A673 (cell line): ENCODE results near the gene FRAS1. TPM values are rescaled to one million over a fixed set of nuclear protein-coding genes. Genes with fewer than 3 reads are reported as not detected.

Experiments
- BruUV-seq: library from RNA; stranded (reverse); fragments of 400-500 nt; replicated peaks from 2 replicates; lab custom pipeline; 2021; lab: Mats Ljungman, UMichigan
- CTCF ChIA-PET: fragments of 300-600 bp; sonication (Branson Sonifier 250); formaldehyde crosslinking; loops from one replicate; lab custom pipeline; 2022; ENCODE audit warnings: antibody characterized with exemption; lab: Charles Lee
- POLR2A ChIA-PET: fragments of 300-600 bp; sonication (Branson Sonifier 250); formaldehyde crosslinking; loops from one replicate; lab custom pipeline; 2022; ENCODE audit warnings: antibody characterized with exemption; ENCODE audit not compliant: low non-redundant PET; lab: Charles Lee
- DNase-seq: peaks from one replicate; pipeline ENCODE4 v3.0.0-alpha.2; 2015; ENCODE audit warnings: low spot score
- H3K27ac ChIP-seq: fragments of 200-600 bp; sonication (generic); 2 replicates; pipeline ENCODE4 v1.5.1; 2016; ENCODE audit warnings: mixed run types, low read depth, mild to moderate bottlenecking, mixed read lengths, antibody characterized with exemption, low read length; ENCODE audit not compliant: poor library complexity, severe bottlenecking
- H3K27me3 ChIP-seq: fragments of 200-600 bp; sonication (generic); replicated peaks from 2 replicates; pipeline ENCODE4 v1.6.1; 2017; ENCODE audit warnings: mixed run types, low read depth, mild to moderate bottlenecking, mixed read lengths, antibody characterized with exemption, low read length; ENCODE audit not compliant: insufficient read depth, poor library complexity
- H3K36me3 ChIP-seq: fragments of 200-600 bp; sonication (generic); 2 replicates; pipeline ENCODE4 v1.6.1; 2016; ENCODE audit warnings: mixed run types, mild to moderate bottlenecking, mixed read lengths, antibody characterized with exemption, low read length; ENCODE audit not compliant: insufficient read depth, poor library complexity, severe bottlenecking
- H3K4me1 ChIP-seq: fragments of 200-600 bp; sonication (generic); 2 replicates; pipeline ENCODE4 v1.6.1; 2017; ENCODE audit warnings: mixed run types, mild to moderate bottlenecking, mixed read lengths, antibody characterized with exemption, low read length; ENCODE audit not compliant: insufficient read depth, poor library complexity, severe bottlenecking
- H3K4me3 ChIP-seq: fragments of 200-600 bp; sonication (generic); 2 replicates; pipeline ENCODE4 v1.5.1; 2016; ENCODE audit warnings: low read depth, mixed run types, mild to moderate bottlenecking, mixed read lengths, low read length; ENCODE audit not compliant: poor library complexity, severe bottlenecking
- H3K9me3 ChIP-seq: fragments of 200-600 bp; sonication (generic); 2 replicates; pipeline ENCODE4 v1.6.1; 2016; ENCODE audit warnings: mixed run types, low read depth, mild to moderate bottlenecking, mixed read lengths, antibody characterized with exemption, low read length; ENCODE audit not compliant: poor library complexity, severe bottlenecking
- EZH2 ChIP-seq: fragments of 200-600 bp; sonication (generic); IDR thresholded peaks from 2 replicates; pipeline ENCODE4 v1.6.1; 2017; ENCODE audit warnings: borderline replicate concordance, low read depth, mild to moderate bottlenecking, mixed read lengths, antibody characterized with exemption, low read length; ENCODE audit not compliant: poor library complexity, severe bottlenecking
- intact Hi-C: fragments of 100-400 bp; cut with micrococcal nuclease; formaldehyde crosslinking; loops from one replicate; pipeline ENCODE4 v1.10.0; 2022; ENCODE audit not compliant: unreplicated experiment
- total RNA-seq: library from RNA; stranded (reverse); gene quantifications from 2 replicates; pipeline ENCODE4 v1.2.3, GENCODE V29; 2021
- TF ChIP-seq, protein P1 (sequence below): fragments of 300-800, 200-600 bp; sonication (generic); conservative IDR thresholded peaks from 2 replicates; pipeline ENCODE4 v1.5.1; 2017; ENCODE audit warnings: low read depth, mild to moderate bottlenecking, antibody characterized with exemption, low read length, moderate library complexity, mixed read lengths

FRAS1 gene
- total RNA-seq, 1 experiment from 2014 or later, result 0.06 TPM

DNA sequence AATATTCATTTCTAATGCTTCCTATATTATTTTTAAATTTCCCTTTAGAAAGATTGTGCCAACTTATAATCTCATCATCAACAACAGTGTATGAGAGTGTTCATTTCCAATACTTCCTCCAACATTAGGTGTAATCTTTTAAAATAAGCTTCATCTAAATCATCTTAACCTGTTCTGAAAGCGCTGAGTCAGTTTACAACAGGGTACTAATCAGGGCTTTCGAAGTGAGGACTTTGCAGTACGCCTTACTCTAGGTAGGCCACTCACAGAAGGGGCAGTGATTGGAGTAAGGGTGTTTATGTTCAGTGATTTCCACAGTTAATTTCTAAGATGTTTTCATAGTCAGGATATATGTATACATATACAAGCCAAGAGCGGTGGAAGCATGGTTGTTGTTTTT is 87.9 kb downstream of the FRAS1 start:
- DNase-seq, result no peak
- Histone ChIP-seq H3K36me3 (no peaks in the 10 kb centered on the region), H3K27ac (no peak overlapping the region), H3K4me3 (no peak overlapping the region), H3K4me1 (no peaks in the 10 kb centered on the region), H3K27me3 (no peaks in the 10 kb centered on the region), H3K9me3 (no peaks in the 10 kb centered on the region)
- TF ChIP-seq, protein P1, sequence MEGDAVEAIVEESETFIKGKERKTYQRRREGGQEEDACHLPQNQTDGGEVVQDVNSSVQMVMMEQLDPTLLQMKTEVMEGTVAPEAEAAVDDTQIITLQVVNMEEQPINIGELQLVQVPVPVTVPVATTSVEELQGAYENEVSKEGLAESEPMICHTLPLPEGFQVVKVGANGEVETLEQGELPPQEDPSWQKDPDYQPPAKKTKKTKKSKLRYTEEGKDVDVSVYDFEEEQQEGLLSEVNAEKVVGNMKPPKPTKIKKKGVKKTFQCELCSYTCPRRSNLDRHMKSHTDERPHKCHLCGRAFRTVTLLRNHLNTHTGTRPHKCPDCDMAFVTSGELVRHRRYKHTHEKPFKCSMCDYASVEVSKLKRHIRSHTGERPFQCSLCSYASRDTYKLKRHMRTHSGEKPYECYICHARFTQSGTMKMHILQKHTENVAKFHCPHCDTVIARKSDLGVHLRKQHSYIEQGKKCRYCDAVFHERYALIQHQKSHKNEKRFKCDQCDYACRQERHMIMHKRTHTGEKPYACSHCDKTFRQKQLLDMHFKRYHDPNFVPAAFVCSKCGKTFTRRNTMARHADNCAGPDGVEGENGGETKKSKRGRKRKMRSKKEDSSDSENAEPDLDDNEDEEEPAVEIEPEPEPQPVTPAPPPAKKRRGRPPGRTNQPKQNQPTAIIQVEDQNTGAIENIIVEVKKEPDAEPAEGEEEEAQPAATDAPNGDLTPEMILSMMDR, result no peak
- TF ChIP-seq EZH2, result no peak
- ChIA-PET CTCF (no interaction called here), POLR2A (no interaction called here)
- no TSS peak for BruUV-seq
- intact Hi-C loops, result no loop called here

DNA sequence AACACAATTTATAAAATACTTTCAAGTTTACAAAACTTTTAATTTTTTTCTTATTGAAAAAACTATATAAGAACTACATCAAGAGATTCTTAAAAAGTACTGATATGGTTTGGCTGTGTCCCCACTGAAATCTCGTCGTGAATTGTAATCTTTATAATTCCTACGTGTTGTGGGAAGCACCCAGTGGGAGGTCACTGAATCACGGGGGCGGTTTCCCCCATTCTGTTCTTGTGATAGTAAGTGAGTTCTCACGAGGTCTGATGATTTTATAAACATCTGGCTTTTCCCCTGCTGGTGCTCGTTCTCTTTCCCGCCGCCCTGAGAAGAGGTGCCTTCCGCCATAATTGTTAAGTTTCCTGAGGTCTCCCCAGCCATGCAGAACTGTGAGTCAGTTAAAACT is 88.5 kb downstream of the FRAS1 start:
- no peaks in the 10 kb centered on the region for H3K9me3 ChIP-seq
- H3K36me3 ChIP-seq, result no peaks in the 10 kb centered on the region
- no peaks in the 10 kb centered on the region for H3K4me1 ChIP-seq
- no TSS peak for BruUV-seq
- no peaks in the 10 kb centered on the region for H3K27me3 ChIP-seq
- no peak for DNase-seq
- intact Hi-C loops, result no loop called here
- POLR2A ChIA-PET, result no interaction called here
- no peak overlapping the region for H3K4me3 ChIP-seq
- no peak overlapping the region for H3K27ac ChIP-seq
- CTCF ChIA-PET, result no interaction called here
- TF ChIP-seq, protein P1, result no peak
- no peak for TF ChIP-seq EZH2

DNA sequence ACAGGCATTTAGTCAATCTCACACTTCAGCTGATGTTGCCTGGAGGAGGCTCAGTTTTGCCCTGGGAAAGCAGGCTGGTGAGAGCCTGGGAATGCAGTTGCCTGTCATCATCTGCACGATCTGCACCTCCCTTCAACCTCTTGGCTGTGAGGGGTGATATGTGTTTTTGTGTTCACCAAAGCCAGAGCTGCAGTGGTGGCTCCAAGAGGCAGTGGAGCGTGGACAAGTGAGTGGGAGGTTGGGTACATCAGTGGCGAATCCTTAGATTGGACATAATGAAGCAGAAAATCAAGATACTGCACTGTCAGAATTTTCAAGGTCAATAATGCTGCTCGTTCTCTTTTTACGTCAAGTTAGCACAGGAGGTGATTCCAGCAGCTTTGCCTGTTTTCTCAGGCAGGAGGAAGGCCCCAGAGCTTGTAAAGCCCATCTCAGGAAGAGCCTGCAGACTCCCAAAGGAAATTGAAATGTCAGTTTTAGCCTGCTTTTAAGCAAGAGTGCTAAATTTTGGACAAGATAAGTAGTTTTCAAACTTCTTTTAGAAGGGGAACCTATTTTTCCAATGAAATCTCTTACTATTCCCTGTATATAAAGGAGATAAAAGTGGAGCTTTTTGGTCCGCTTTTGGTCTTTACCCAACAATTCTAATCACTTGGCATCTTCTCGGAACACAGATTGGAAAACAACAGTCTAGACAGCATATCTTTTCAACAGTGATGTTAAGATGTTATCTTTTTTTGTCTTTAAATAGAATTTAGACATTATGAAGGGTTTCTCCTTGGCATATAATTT is 92.8 kb downstream of the FRAS1 start:
- no peaks in the 10 kb centered on the region for H3K4me1 ChIP-seq
- H3K27me3 ChIP-seq, result no peaks in the 10 kb centered on the region
- intact Hi-C loops, result no loop called here
- no peak for DNase-seq
- H3K9me3 ChIP-seq, result no peaks in the 10 kb centered on the region
- ChIA-PET CTCF (no interaction called here), POLR2A (no interaction called here)
- no peak overlapping the region for H3K27ac ChIP-seq
- no TSS peak for BruUV-seq
- H3K4me3 ChIP-seq, result no peak overlapping the region
- TF ChIP-seq EZH2, result no peak
- TF ChIP-seq, protein P1, result no peak
- no peaks in the 10 kb centered on the region for H3K36me3 ChIP-seq
